ENCODE measurements around the gene NT5C. TPM values are rescaled to one million over a fixed set of nuclear protein-coding genes. Genes with fewer than 3 reads are reported as not detected.
A peak's percentile ranks its signal among the peaks of the same experiment; 100 is the strongest.

NT5C gene
- total RNA-seq, 1 experiment from 2014 or later: 38.6 TPM

DNA sequence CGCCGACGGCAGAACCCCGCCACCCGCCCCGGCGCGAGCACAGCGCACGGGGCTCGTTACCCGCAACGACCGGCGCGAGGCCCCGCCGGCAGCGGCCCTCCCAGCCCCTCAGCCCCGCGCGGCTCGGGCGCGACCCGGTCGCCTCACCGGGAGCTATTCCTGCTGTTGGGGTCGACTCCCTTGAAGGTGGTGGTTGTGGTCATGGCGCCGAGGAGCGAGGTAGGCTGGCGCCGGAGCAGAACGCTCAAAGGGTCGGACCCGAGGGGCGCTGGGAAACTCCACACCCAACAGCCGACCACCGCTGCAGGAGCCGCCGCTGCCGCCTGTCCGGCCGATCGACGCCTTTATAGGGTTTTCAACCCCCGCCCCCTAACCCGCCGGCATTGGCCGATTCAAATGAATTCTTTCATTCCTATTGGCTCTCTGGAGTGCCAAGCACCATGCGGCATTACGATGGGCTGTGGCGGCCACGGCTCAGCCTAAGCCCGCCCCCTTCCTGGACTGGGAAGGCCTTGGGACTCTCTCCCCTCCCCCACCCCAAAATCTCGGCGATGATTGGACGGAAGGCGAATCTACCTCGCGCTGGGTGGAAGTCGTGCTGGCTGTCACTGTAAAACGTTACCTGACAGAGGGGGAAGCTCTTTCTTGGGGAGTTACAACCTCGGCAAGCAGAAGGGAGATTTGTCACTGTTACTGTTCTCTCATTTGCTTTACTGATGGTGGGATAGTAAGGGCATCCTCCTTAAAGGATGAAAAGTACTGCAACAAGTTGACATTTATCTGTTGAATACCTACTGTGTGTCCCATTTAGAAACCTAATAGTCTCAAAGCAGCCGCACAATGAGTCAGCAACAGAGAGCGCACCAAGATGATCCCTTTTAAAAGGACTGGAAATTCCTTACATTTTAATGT, 22.9 kb upstream of the NT5C start, which contains the start of gene JPT1:
JPT1 (minus strand) TSS at position 318 of the 912 bp plus-strand sequence; CDS start at position 203, 115 bp downstream.
- Histone ChIP-seq H3K36me3 (ENCODE audit: low read depth) (no peaks in the 10 kb centered on the region), H3K79me2 (ENCODE audit: low read depth) (peaks cover 48% of the 10 kb centered on the region), H2AFZ (peak within 1 kb of the TSS; percentile 69), H3K27me3 (ENCODE audit: insufficient read depth, low read depth) (no peaks in the 10 kb centered on the region), H3K4me3 (peak within 1 kb of the TSS; percentile 81), H4K20me1 (ENCODE audit: insufficient read depth) (no peaks in the 10 kb centered on the region; the same call in 1 of the 2 replicates), H3K4me2 (peak within 1 kb of the TSS; percentile 100), H3K27ac (peak within 1 kb of the TSS; percentile 14; the same call in 1 of the 2 replicates), H3K9me2 (ENCODE audit: insufficient read depth) (no peaks in the 10 kb centered on the region), H3F3A (ENCODE audit: insufficient read depth, low read depth) (peaks cover 32% of the 10 kb centered on the region), H3K9me3 (ENCODE audit: insufficient read depth, low read depth) (no peaks in the 10 kb centered on the region), H3K4me1 (replicated peaks; ENCODE audit: insufficient read depth) (peaks cover 42% of the 10 kb centered on the region)
- ChIA-PET CTCF (interaction anchor here (0.5 to 0.7 kb wide), 3 partner anchors 18 to 28 kb away, joined by 3 to 12 read pairs (median 4); no protein-coding TSS in a partner anchor), POLR2A (ENCODE audit: unreplicated experiment) (interaction anchor here (0.5 to 1.0 kb wide), 11 partner anchors 18 to 733 kb away, joined by 3 to 13 read pairs (median 4); partner anchors contain the start of genes CDR2L and SLC16A5)
- no peak for TF ChIP-seq EZH2 (IDR thresholded peaks at IDR 0.05; ENCODE audit: low read depth)
- TF ChIP-seq, protein P1, sequence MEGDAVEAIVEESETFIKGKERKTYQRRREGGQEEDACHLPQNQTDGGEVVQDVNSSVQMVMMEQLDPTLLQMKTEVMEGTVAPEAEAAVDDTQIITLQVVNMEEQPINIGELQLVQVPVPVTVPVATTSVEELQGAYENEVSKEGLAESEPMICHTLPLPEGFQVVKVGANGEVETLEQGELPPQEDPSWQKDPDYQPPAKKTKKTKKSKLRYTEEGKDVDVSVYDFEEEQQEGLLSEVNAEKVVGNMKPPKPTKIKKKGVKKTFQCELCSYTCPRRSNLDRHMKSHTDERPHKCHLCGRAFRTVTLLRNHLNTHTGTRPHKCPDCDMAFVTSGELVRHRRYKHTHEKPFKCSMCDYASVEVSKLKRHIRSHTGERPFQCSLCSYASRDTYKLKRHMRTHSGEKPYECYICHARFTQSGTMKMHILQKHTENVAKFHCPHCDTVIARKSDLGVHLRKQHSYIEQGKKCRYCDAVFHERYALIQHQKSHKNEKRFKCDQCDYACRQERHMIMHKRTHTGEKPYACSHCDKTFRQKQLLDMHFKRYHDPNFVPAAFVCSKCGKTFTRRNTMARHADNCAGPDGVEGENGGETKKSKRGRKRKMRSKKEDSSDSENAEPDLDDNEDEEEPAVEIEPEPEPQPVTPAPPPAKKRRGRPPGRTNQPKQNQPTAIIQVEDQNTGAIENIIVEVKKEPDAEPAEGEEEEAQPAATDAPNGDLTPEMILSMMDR (conservative IDR thresholded peaks at IDR 0.05): no peak
- intact Hi-C loops (cut with micrococcal nuclease; ENCODE audit: unreplicated experiment): loop anchor here (2.0 kb wide), 1 partner anchor 20 kb away; no protein-coding TSS in a partner anchor
- peak; percentile 97 to 98 for DNase-seq
- no TSS peak for BruUV-seq (replicated peaks)

DNA sequence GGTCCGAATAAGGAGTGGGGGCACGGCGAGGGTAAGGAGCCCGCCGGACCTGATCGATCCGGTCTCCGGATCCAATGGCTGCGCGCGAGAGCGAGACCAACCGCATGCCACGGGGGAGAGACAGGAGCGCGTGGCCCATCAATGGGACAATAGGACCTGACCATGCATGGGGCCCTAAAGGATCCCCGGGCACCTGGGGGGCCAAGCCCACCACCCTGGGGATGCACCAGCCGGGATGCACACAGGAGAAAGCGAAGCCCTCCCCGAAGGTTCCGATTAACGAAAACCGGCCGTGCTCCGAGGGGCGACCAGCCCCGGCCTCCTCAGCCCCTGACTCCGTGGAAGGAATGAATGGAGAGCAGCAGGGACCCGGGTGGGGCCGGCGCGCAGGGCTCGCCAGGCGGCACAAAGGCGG, 22.2 kb upstream of the NT5C start:
- TF ChIP-seq, protein P1 (conservative IDR thresholded peaks at IDR 0.05): no peak
- no peak for TF ChIP-seq EZH2 (IDR thresholded peaks at IDR 0.05; ENCODE audit: low read depth)
- H2AFZ ChIP-seq: peak overlapping the region; percentile 69
- peak overlapping the region; percentile 100 for H3K4me2 ChIP-seq
- H3K9me2 ChIP-seq (ENCODE audit: insufficient read depth): no peaks in the 10 kb centered on the region
- peaks cover 36% of the 10 kb centered on the region for H3K4me1 ChIP-seq (replicated peaks; ENCODE audit: insufficient read depth)
- intact Hi-C loops (cut with micrococcal nuclease; ENCODE audit: unreplicated experiment): loop anchor here (2.0 kb wide), 1 partner anchor 19 kb away; no protein-coding TSS in a partner anchor
- peak overlapping the region; percentile 81 for H3K4me3 ChIP-seq
- H3K79me2 ChIP-seq (ENCODE audit: low read depth): peaks cover 54% of the 10 kb centered on the region
- peaks cover 1% of the 10 kb centered on the region; the same call in 1 of the 2 replicates for H3K36me3 ChIP-seq (ENCODE audit: low read depth)
- H3F3A ChIP-seq (ENCODE audit: insufficient read depth, low read depth): peaks cover 28% of the 10 kb centered on the region
- no peaks in the 10 kb centered on the region for H3K27me3 ChIP-seq (ENCODE audit: insufficient read depth, low read depth)
- no peak for DNase-seq
- no peaks in the 10 kb centered on the region for H3K9me3 ChIP-seq (ENCODE audit: insufficient read depth, low read depth)
- ChIA-PET POLR2A (ENCODE audit: unreplicated experiment) (interaction anchor here (0.6 kb wide), 1 partner anchor 309 kb away, joined by 5 read pairs; no protein-coding TSS in a partner anchor), CTCF (no interaction called here)
- BruUV-seq (replicated peaks): no TSS peak
- H3K27ac ChIP-seq: no peak overlapping the region
- no peaks in the 10 kb centered on the region; the same call in 1 of the 2 replicates for H4K20me1 ChIP-seq (ENCODE audit: insufficient read depth)

DNA sequence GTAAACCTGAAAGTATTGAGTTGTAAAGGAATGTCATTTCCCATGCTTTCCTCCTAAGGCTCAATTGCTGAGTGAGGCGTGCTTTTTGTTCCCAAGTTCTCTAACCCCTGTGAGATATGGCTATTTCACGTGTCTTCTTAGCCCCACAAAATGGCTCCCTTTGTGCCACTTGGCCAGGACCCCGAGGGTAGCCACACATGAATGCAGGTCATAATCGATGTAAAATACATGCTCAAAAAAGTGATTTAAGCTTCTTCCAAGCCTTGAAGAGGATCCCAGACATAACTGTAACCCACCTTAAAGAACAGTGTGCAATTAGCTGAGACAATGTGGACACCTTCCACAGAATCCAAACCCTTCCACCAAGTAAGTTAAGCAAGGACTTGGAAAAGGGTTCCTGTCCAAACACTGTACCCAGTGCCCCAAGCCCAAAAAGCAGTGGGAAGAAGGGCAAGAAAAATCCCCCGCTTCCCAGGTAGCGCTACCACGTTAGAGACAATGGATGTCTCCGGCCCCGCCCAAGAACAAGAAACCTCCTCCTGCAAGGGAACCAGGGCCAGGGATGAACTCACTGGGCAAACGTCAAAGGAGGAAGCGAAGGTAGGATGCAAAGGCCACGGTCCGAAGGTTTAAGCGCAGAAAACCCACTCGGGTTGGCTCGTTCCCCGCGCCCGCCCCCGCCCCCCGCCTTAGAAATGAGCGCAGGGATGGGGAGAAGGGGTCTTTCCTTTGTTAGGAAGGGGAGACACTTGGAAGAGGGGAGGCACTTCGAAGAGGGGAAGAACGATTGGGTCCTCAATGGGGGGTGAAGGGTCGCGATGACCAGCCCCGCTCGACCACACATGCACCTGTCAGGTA, 21.6 kb upstream of the NT5C start:
- intact Hi-C loops (cut with micrococcal nuclease; ENCODE audit: unreplicated experiment): no loop called here
- Histone ChIP-seq H3K27me3 (ENCODE audit: insufficient read depth, low read depth) (no peaks in the 10 kb centered on the region), H4K20me1 (ENCODE audit: insufficient read depth) (no peaks in the 10 kb centered on the region; the same call in 1 of the 2 replicates), H3K36me3 (ENCODE audit: low read depth) (peaks cover 8% of the 10 kb centered on the region), H3K4me3 (peak overlapping the region; percentile 81), H3K27ac (0 out of 2 replicates have a peak overlapping the region, but pooled peaks have one; percentile 6), H3K9me3 (ENCODE audit: insufficient read depth, low read depth) (no peaks in the 10 kb centered on the region), H3F3A (ENCODE audit: insufficient read depth, low read depth) (peaks cover 27% of the 10 kb centered on the region), H3K79me2 (ENCODE audit: low read depth) (peaks cover 61% of the 10 kb centered on the region), H3K4me2 (peak overlapping the region; percentile 100), H3K4me1 (replicated peaks; ENCODE audit: insufficient read depth) (peaks cover 29% of the 10 kb centered on the region), H3K9me2 (ENCODE audit: insufficient read depth) (no peaks in the 10 kb centered on the region), H2AFZ (peak overlapping the region; percentile 69)
- BruUV-seq (replicated peaks): TSS peak; percentile 55
- ChIA-PET POLR2A (ENCODE audit: unreplicated experiment) (no interaction called here), CTCF (no interaction called here)
- TF ChIP-seq, protein P1 (conservative IDR thresholded peaks at IDR 0.05): no peak
- TF ChIP-seq EZH2 (IDR thresholded peaks at IDR 0.05; ENCODE audit: low read depth): no peak
- peak; percentile 45 to 63 for DNase-seq
